Adrenal gland (tissue), 5 donors: ENCODE results near the gene SURF2.

ENCODE experiments used
- POLR2A ChIP-seq, 2 donors: fragments of 450-650 bp; IDR thresholded peaks; one replicate each; pipeline ENCODE4 v1.6.1; 2017; ENCODE audit warnings: antibody characterized with exemption in 2 of 2, mild to moderate bottlenecking in 2 of 2, moderate library complexity in 1 of 2
- TF ChIP-seq, protein P1 (sequence below), 6 experiments: fragments of 450-650 bp in 4 of 6; fragments of 200-600 bp in 2 of 6; sonication (generic) in 1 of 6; IDR thresholded peaks; 1 replicate in 5 of 6; 2 replicates in 1 of 6; pipeline versions ENCODE4 v1.5.1 to v1.8.0; 2016 to 2021; ENCODE audit warnings: antibody characterized with exemption in 6 of 6, mild to moderate bottlenecking in 2 of 6, moderate library complexity in 1 of 6
- donor health status: DM: no; HTN: no; CAD: no.

DNA sequence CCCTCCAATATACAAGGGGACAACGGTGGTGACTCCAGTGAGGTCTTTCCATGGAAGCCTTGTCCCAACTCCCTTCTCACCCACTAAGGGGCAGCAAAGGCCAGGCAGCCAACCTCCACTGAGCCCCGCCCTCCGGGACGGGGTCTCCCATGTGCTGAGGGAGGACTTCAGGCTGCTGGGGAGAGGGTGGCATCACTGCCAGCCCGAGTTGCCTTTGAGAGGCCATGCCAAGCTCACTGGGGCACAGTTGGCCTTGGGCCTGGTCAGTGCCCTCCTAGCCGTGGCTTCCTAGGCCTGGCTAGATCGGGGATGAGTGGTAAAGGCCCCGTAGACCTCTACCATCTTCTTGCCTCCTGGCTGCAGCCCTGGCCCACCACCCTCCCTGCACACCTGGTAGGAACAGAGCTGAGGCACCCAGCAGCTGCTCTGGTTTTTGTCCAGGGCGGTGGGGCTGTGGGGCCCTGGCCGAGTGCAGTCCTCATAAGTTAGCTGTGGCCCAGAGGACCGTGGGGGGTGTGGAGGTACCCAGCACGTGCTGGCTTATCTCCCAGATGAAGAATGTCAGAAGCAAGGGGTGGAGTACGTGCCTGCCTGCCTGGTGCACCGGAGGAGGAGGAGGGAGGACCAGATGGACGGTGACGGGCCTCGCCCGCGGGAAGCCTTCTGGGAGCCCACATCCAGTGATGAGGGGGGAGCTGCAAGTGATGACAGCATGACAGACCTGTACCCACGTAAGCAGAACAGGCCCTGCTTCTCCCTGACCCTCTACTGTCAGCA lies 3.2 kb downstream of the SURF2 start:
- TF ChIP-seq POLR2A (IDR thresholded peaks at IDR 0.05), result no peak
- TF ChIP-seq, protein P1, sequence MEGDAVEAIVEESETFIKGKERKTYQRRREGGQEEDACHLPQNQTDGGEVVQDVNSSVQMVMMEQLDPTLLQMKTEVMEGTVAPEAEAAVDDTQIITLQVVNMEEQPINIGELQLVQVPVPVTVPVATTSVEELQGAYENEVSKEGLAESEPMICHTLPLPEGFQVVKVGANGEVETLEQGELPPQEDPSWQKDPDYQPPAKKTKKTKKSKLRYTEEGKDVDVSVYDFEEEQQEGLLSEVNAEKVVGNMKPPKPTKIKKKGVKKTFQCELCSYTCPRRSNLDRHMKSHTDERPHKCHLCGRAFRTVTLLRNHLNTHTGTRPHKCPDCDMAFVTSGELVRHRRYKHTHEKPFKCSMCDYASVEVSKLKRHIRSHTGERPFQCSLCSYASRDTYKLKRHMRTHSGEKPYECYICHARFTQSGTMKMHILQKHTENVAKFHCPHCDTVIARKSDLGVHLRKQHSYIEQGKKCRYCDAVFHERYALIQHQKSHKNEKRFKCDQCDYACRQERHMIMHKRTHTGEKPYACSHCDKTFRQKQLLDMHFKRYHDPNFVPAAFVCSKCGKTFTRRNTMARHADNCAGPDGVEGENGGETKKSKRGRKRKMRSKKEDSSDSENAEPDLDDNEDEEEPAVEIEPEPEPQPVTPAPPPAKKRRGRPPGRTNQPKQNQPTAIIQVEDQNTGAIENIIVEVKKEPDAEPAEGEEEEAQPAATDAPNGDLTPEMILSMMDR (IDR thresholded peaks at IDR 0.05), result peak in 5 of 6 experiments; percentile 27 to 49 (median 41)
